ENCODE data around the gene PAOX. TPM values are rescaled to one million over a fixed set of nuclear protein-coding genes. Genes with fewer than 3 reads are reported as not detected.
"Not testable (repeated sequence)": the region's sequence is repeated elsewhere in the genome, so short reads cannot be mapped to it uniquely, and the experiment has no call there.

PAOX gene
- total and polyA plus RNA-seq, 2 of the 13 experiments (the other 11 are each of a cell fraction or from before 2014, with no cell fraction given) = 0.49 to 0.77 TPM

- H3K4me3 ChIP-seq (replicated peaks in 1 of 3; ENCODE audit: insufficient read depth in 1 of 3, low read depth in 2 of 3, low read length in 3 of 3); FAIRE-seq; H3K27me3 ChIP-seq (ENCODE audit: control insufficient read depth in 1 of 2, insufficient read depth in 2 of 2, low read length in 2 of 2); CTCF ChIA-PET (ENCODE audit: low intra/inter-chr PET ratio, low total read pairs); DNase-seq (ENCODE audit: low spot score); POLR2A ChIA-PET; H2AFZ ChIP-seq (ENCODE audit: low read length); intact Hi-C loops (cut with micrococcal nuclease; ENCODE audit: unreplicated experiment); H4K20me1 ChIP-seq (ENCODE audit: insufficient read depth, low read length); H3K4me1 ChIP-seq (ENCODE audit: insufficient read depth, low read length); H3K9ac ChIP-seq (ENCODE audit: insufficient read depth, low read depth, low read length); H3K36me3 ChIP-seq (replicated peaks in 1 of 2; ENCODE audit: control insufficient read depth in 1 of 2, insufficient read depth in 2 of 2, low read length in 2 of 2); H3K4me2 ChIP-seq (ENCODE audit: low read depth, low read length); H3K9me3 ChIP-seq (ENCODE audit: low read length); BruUV-seq (replicated peaks); H3K79me2 ChIP-seq (ENCODE audit: insufficient read depth, low read length); H3K27ac ChIP-seq (ENCODE audit: extremely low read length, insufficient read depth, low read length): not testable (repeated sequence)
- ATAC-seq = peak; percentile 5; the same call in 2 of the 3 replicates
- in situ Hi-C loops (cut with HindIII; ENCODE audit: extremely low pct_ligation_motif_present, low pct_unique_long_range_greater_than_20kb) = loop anchor here (5.0 kb wide), 1 partner anchor 148 kb away; no protein-coding TSS in a partner anchor
- 54% methylated on average over 17 of the region's 37 CpGs for WGBS (ENCODE audit: low lambda C conversion rate)
Measured at GRCh38 chr10:133424601-133425000, 45.5 kb downstream of the PAOX start, which contains the start of gene SPRN. TSS of gene SPRN (minus strand) at chr10:133424625. CDS start at chr10:133423681, 944 bp downstream.

- POLR2A ChIA-PET; H2AFZ ChIP-seq (ENCODE audit: low read length); H3K9ac ChIP-seq (ENCODE audit: insufficient read depth, low read depth, low read length); DNase-seq (ENCODE audit: low spot score); ATAC-seq; in situ Hi-C loops (cut with HindIII; ENCODE audit: extremely low pct_ligation_motif_present, low pct_unique_long_range_greater_than_20kb); H3K27me3 ChIP-seq (ENCODE audit: control insufficient read depth in 1 of 2, insufficient read depth in 2 of 2, low read length in 2 of 2); H3K9me3 ChIP-seq (ENCODE audit: low read length); BruUV-seq (replicated peaks); intact Hi-C loops (cut with micrococcal nuclease; ENCODE audit: unreplicated experiment); H4K20me1 ChIP-seq (ENCODE audit: insufficient read depth, low read length); H3K27ac ChIP-seq (ENCODE audit: extremely low read length, insufficient read depth, low read length); H3K4me1 ChIP-seq (ENCODE audit: insufficient read depth, low read length); H3K79me2 ChIP-seq (ENCODE audit: insufficient read depth, low read length); CTCF ChIA-PET (ENCODE audit: low intra/inter-chr PET ratio, low total read pairs); H3K4me2 ChIP-seq (ENCODE audit: low read depth, low read length); H3K36me3 ChIP-seq (replicated peaks in 1 of 2; ENCODE audit: control insufficient read depth in 1 of 2, insufficient read depth in 2 of 2, low read length in 2 of 2); H3K4me3 ChIP-seq (replicated peaks in 1 of 3; ENCODE audit: insufficient read depth in 1 of 3, low read depth in 2 of 3, low read length in 3 of 3); FAIRE-seq: not testable (repeated sequence)
- 75% methylated on average over 3 of the region's 4 CpGs for WGBS (ENCODE audit: low lambda C conversion rate)
Measured at GRCh38 chr10:133429571-133429970, 50.5 kb downstream of the PAOX start.

- H3K27ac ChIP-seq (ENCODE audit: extremely low read length, insufficient read depth, low read length); H3K4me3 ChIP-seq (replicated peaks in 1 of 3; ENCODE audit: insufficient read depth in 1 of 3, low read depth in 2 of 3, low read length in 3 of 3); CTCF ChIA-PET (ENCODE audit: low intra/inter-chr PET ratio, low total read pairs); DNase-seq (ENCODE audit: low spot score); BruUV-seq (replicated peaks); H3K9me3 ChIP-seq (ENCODE audit: low read length); H3K79me2 ChIP-seq (ENCODE audit: insufficient read depth, low read length); H3K27me3 ChIP-seq (ENCODE audit: control insufficient read depth in 1 of 2, insufficient read depth in 2 of 2, low read length in 2 of 2); H2AFZ ChIP-seq (ENCODE audit: low read length); H3K4me1 ChIP-seq (ENCODE audit: insufficient read depth, low read length); H3K4me2 ChIP-seq (ENCODE audit: low read depth, low read length); POLR2A ChIA-PET; H3K36me3 ChIP-seq (replicated peaks in 1 of 2; ENCODE audit: control insufficient read depth in 1 of 2, insufficient read depth in 2 of 2, low read length in 2 of 2); H3K9ac ChIP-seq (ENCODE audit: insufficient read depth, low read depth, low read length); intact Hi-C loops (cut with micrococcal nuclease; ENCODE audit: unreplicated experiment); H4K20me1 ChIP-seq (ENCODE audit: insufficient read depth, low read length); FAIRE-seq; in situ Hi-C loops (cut with HindIII; ENCODE audit: extremely low pct_ligation_motif_present, low pct_unique_long_range_greater_than_20kb): not testable (repeated sequence)
- 43% methylated on average over 3 of the region's 9 CpGs for WGBS (ENCODE audit: low lambda C conversion rate)
- peak; percentile 54 for ATAC-seq
Measured at GRCh38 chr10:133431888-133432613, 53.0 kb downstream of the PAOX start.

- H4K20me1 ChIP-seq (ENCODE audit: insufficient read depth, low read length); H3K27ac ChIP-seq (ENCODE audit: extremely low read length, insufficient read depth, low read length); intact Hi-C loops (cut with micrococcal nuclease; ENCODE audit: unreplicated experiment); H3K9me3 ChIP-seq (ENCODE audit: low read length); H3K79me2 ChIP-seq (ENCODE audit: insufficient read depth, low read length); DNase-seq (ENCODE audit: low spot score); H2AFZ ChIP-seq (ENCODE audit: low read length); in situ Hi-C loops (cut with HindIII; ENCODE audit: extremely low pct_ligation_motif_present, low pct_unique_long_range_greater_than_20kb); H3K4me2 ChIP-seq (ENCODE audit: low read depth, low read length); ATAC-seq; CTCF ChIA-PET (ENCODE audit: low intra/inter-chr PET ratio, low total read pairs); POLR2A ChIA-PET; H3K36me3 ChIP-seq (replicated peaks in 1 of 2; ENCODE audit: control insufficient read depth in 1 of 2, insufficient read depth in 2 of 2, low read length in 2 of 2); H3K4me1 ChIP-seq (ENCODE audit: insufficient read depth, low read length); H3K27me3 ChIP-seq (ENCODE audit: control insufficient read depth in 1 of 2, insufficient read depth in 2 of 2, low read length in 2 of 2); BruUV-seq (replicated peaks); H3K9ac ChIP-seq (ENCODE audit: insufficient read depth, low read depth, low read length); FAIRE-seq; H3K4me3 ChIP-seq (replicated peaks in 1 of 3; ENCODE audit: insufficient read depth in 1 of 3, low read depth in 2 of 3, low read length in 3 of 3): not testable (repeated sequence)
- WGBS (ENCODE audit: low lambda C conversion rate) = 52% methylated on average over 5 of the region's 25 CpGs
Measured at GRCh38 chr10:133432789-133433188, 53.7 kb downstream of the PAOX start.

Data from HepG2 (cell line).